CD4-positive, alpha-beta T cell treated with Interleukin-6 at 100 ng/mL for 8 hours (primary cell): Measurements from ENCODE around the gene CDC20B.
"Not testable (repeated sequence)": the region's sequence is repeated elsewhere in the genome, so short reads cannot be mapped to it uniquely, and the experiment has no call there.

ENCODE experiments used
- DNase-seq: peaks from one replicate; pipeline ENCODE4 v3.0.0-alpha.2; 2020; ENCODE audit warnings: mixed read lengths, low spot score

The CDC20B gene

GRCh38 chr5:55160493-55161209 lies 12.3 kb downstream of the CDC20B start:
- no peak for DNase-seq

GRCh38 chr5:55159763-55160492 lies 13.0 kb downstream of the CDC20B start, which contains the start of gene GPX8:
Gene GPX8, plus strand, starts transcription at chr5:55160171. Its CDS starts 22 bp downstream, at chr5:55160193.
- peak; percentile 51 for DNase-seq

GRCh38 chr5:55154873-55155272 lies 18.1 kb downstream of the CDC20B start:
- no peak for DNase-seq

GRCh38 chr5:55151923-55152842 lies 20.8 kb downstream of the CDC20B start:
- DNase-seq = no peak

- DNase-seq = no peak
These were observed 23.6 kb downstream of the CDC20B start for GRCh38 chr5:55149308-55149795.

GRCh38 chr5:55146543-55147151 lies 26.3 kb downstream of the CDC20B start:
- DNase-seq = peak; percentile 87

GRCh38 chr5:55146080-55146479 lies 26.9 kb downstream of the CDC20B start:
- DNase-seq = no peak

- no peak for DNase-seq
These were observed 29.4 kb downstream of the CDC20B start for GRCh38 chr5:55143624-55144023.

- DNase-seq = peak; percentile 4
These were observed 30.9 kb downstream of the CDC20B start for GRCh38 chr5:55141945-55142690.

GRCh38 chr5:55140908-55141665 lies 31.9 kb downstream of the CDC20B start:
- DNase-seq = no peak

- no peak for DNase-seq
These were observed 36.5 kb downstream of the CDC20B start for GRCh38 chr5:55136521-55136920.

- DNase-seq = no peak
These were observed 38.8 kb downstream of the CDC20B start for GRCh38 chr5:55134053-55134722.

- DNase-seq = no peak
These were observed 49.6 kb downstream of the CDC20B start for GRCh38 chr5:55123365-55123764.

GRCh38 chr5:55114061-55114460 lies 58.9 kb downstream of the CDC20B start:
- no peak for DNase-seq

- no peak for DNase-seq
These were observed 59.6 kb downstream of the CDC20B start for GRCh38 chr5:55113327-55113726.

- no peak for DNase-seq
These were observed 62.8 kb downstream of the CDC20B start for GRCh38 chr5:55110217-55110616.

- DNase-seq = no peak
These were observed 64.3 kb downstream of the CDC20B start for GRCh38 chr5:55108661-55109060.

- DNase-seq = not testable (repeated sequence)
These were observed 67.0 kb downstream of the CDC20B start for GRCh38 chr5:55105976-55106375.

- DNase-seq = no peak
These were observed 67.9 kb downstream of the CDC20B start for GRCh38 chr5:55104946-55105701.
